HEK293 (cell line): ENCODE data around the gene CMIP.

ENCODE experiments used
- CTCF ChIA-PET: fragments of 350-600 bp; formaldehyde crosslinking; extraction: SDS; loops from one replicate; lab custom pipeline; 2021; ENCODE audit warnings: antibody characterized with exemption; lab: Yijun Ruan, JAX
- POLR2A ChIA-PET: fragments of 300-600 bp; formaldehyde crosslinking; extraction: SDS; loops from one replicate; lab custom pipeline; 2020; ENCODE audit warnings: antibody characterized with exemption, inconsistent platforms; lab: Yijun Ruan, JAX
- H3K27ac ChIP-seq: fragments of 200-500 bp; sonication (Bioruptor generic); 2 replicates; pipeline ENCODE4 v1.5.1; 2014; ENCODE audit warnings: low read depth, low read length, control low read depth, inconsistent platforms; ENCODE audit errors: extremely low read depth
- H3K36me3 ChIP-seq, 2 experiments: fragments of 200-500 bp in 1 of 2; sonication (Bioruptor generic) in 1 of 2; 1 replicate in 1 of 2; 2 replicates in 1 of 2; pipeline ENCODE4 v1.5.1; 2014 to 2017; ENCODE audit warnings: inconsistent platforms in 2 of 2, low read length in 2 of 2; ENCODE audit not compliant: control insufficient read depth in 2 of 2, insufficient read depth in 1 of 2
- H3K4me1 ChIP-seq: fragments of 200-500 bp; sonication (Bioruptor generic); 2 replicates; pipeline ENCODE4 v1.5.1; 2014; ENCODE audit warnings: mild to moderate bottlenecking, low read length, inconsistent platforms; ENCODE audit not compliant: control insufficient read depth, insufficient read depth
- H3K4me3 ChIP-seq: 2 replicates; pipeline ENCODE4 v1.5.1; 2011; ENCODE audit warnings: low read depth, mild to moderate bottlenecking, control low read depth, low read length, moderate library complexity
- H3K9me3 ChIP-seq: fragments of 200-500 bp; sonication (Bioruptor generic); 2 replicates; pipeline ENCODE4 v1.5.1; 2014; ENCODE audit warnings: low read depth, low read length, inconsistent platforms; ENCODE audit not compliant: control insufficient read depth, insufficient read depth
- CTCF ChIP-seq: fragments of 450-650 bp; formaldehyde crosslinking; IDR thresholded peaks from 2 replicates; pipeline ENCODE4 v1.5.1; 2016; ENCODE audit warnings: missing biosample characterization, missing genetic modification characterization
- HOXD13 ChIP-seq: sonication (generic); formaldehyde crosslinking; IDR thresholded peaks from 2 replicates; pipeline ENCODE4 v1.8.0; 2022; ENCODE audit warnings: missing genetic modification reagents, borderline replicate concordance
- KLF16 ChIP-seq: fragments of 450-650 bp; formaldehyde crosslinking; IDR thresholded peaks from 2 replicates; pipeline ENCODE4 v1.5.1; 2017; ENCODE audit warnings: missing biosample characterization, missing genetic modification characterization
- OVOL3 ChIP-seq: fragments of 450-650 bp; formaldehyde crosslinking; IDR thresholded peaks from 2 replicates; pipeline ENCODE4 v1.5.1; 2016; ENCODE audit warnings: missing biosample characterization, missing genetic modification characterization
- SCRT2 ChIP-seq: fragments of 450-650 bp; formaldehyde crosslinking; IDR thresholded peaks from 2 replicates; pipeline ENCODE4 v1.5.1; 2016; ENCODE audit warnings: missing biosample characterization, missing genetic modification characterization
- SP2 ChIP-seq: fragments of 450-650 bp; formaldehyde crosslinking; IDR thresholded peaks from 2 replicates; pipeline ENCODE4 v1.5.1; 2016; ENCODE audit warnings: missing biosample characterization, missing genetic modification characterization
- ZBTB49 ChIP-seq: fragments of 450-650 bp; formaldehyde crosslinking; IDR thresholded peaks from 2 replicates; pipeline ENCODE4 v1.5.1; 2016; ENCODE audit warnings: missing biosample characterization, missing genetic modification characterization, low read depth
- ZFP3 ChIP-seq: fragments of 450-650 bp; formaldehyde crosslinking; IDR thresholded peaks from 2 replicates; pipeline ENCODE4 v1.5.1; 2016; ENCODE audit warnings: low read depth, missing biosample characterization, missing genetic modification characterization
- ZIC2 ChIP-seq: fragments of 450-650 bp; formaldehyde crosslinking; IDR thresholded peaks from 2 replicates; pipeline ENCODE4 v1.5.1; 2016; ENCODE audit warnings: missing biosample characterization, missing genetic modification characterization
- ZNF10 ChIP-seq: fragments of 450-650 bp; formaldehyde crosslinking; IDR thresholded peaks from 2 replicates; pipeline ENCODE4 v1.5.1; 2017; ENCODE audit warnings: missing biosample characterization, missing genetic modification characterization
- ZNF133 ChIP-seq: fragments of 450-650 bp; formaldehyde crosslinking; IDR thresholded peaks from 2 replicates; pipeline ENCODE4 v1.5.1; 2016; ENCODE audit warnings: missing biosample characterization, missing genetic modification characterization
- ZNF138 ChIP-seq: fragments of 450-650 bp; formaldehyde crosslinking; IDR thresholded peaks from 2 replicates; pipeline ENCODE4 v1.5.1; 2016; ENCODE audit warnings: missing biosample characterization, missing genetic modification characterization, borderline replicate concordance
- ZNF140 ChIP-seq: fragments of 450-650 bp; formaldehyde crosslinking; IDR thresholded peaks from 2 replicates; pipeline ENCODE4 v1.5.1; 2016; ENCODE audit warnings: missing biosample characterization, missing genetic modification characterization
- ZNF184 ChIP-seq: fragments of 450-650 bp; IDR thresholded peaks from 2 replicates; pipeline ENCODE4 v1.5.1; 2018; ENCODE audit warnings: missing biosample characterization, mild to moderate bottlenecking, missing genetic modification characterization
- ZNF211 ChIP-seq: fragments of 450-650 bp; formaldehyde crosslinking; IDR thresholded peaks from 2 replicates; pipeline ENCODE4 v1.5.1; 2016; ENCODE audit warnings: low read depth, missing biosample characterization, missing genetic modification characterization
- ZNF48 ChIP-seq: fragments of 450-650 bp; formaldehyde crosslinking; IDR thresholded peaks from 2 replicates; pipeline ENCODE4 v1.5.1; 2016; ENCODE audit warnings: missing biosample characterization, missing genetic modification characterization
- ZNF600 ChIP-seq: fragments of 450-650 bp; formaldehyde crosslinking; IDR thresholded peaks from 2 replicates; pipeline ENCODE4 v1.5.1; 2016; ENCODE audit warnings: missing biosample characterization, missing genetic modification characterization
- ZNF624 ChIP-seq: fragments of 450-650 bp; formaldehyde crosslinking; IDR thresholded peaks from 2 replicates; pipeline ENCODE4 v1.5.1; 2017; ENCODE audit warnings: missing biosample characterization, missing genetic modification characterization
- ZNF747 ChIP-seq: fragments of 450-650 bp; formaldehyde crosslinking; IDR thresholded peaks from 2 replicates; pipeline ENCODE4 v1.5.1; 2016; ENCODE audit warnings: missing biosample characterization, missing genetic modification characterization
- ZNF76 ChIP-seq: fragments of 450-650 bp; formaldehyde crosslinking; IDR thresholded peaks from 2 replicates; pipeline ENCODE4; 2016; ENCODE audit warnings: low read depth, missing biosample characterization, missing genetic modification characterization, borderline replicate concordance
- ZSCAN16 ChIP-seq: fragments of 450-650 bp; formaldehyde crosslinking; IDR thresholded peaks from 2 replicates; pipeline ENCODE4 v1.5.1; 2016; ENCODE audit warnings: missing biosample characterization, missing genetic modification characterization
- TF ChIP-seq, protein P1 (sequence below): fragments of 450-650 bp; formaldehyde crosslinking; IDR thresholded peaks from 2 replicates; pipeline ENCODE4 v1.5.1; 2016; ENCODE audit warnings: missing biosample characterization, missing genetic modification characterization

CMIP gene

GRCh38 chr16:81671738-81672597 is 227.4 kb downstream of the CMIP start:
- ChIA-PET CTCF (no interaction called here), POLR2A (no interaction called here)
- H3K36me3 ChIP-seq = peaks cover 0 to 27% of the 10 kb centered on the region in 2 experiments; a peak in 1 of 3 replicates
- TF ChIP-seq ZSCAN16 (tag by site-specific recombination) (no peak), SCRT2 (0 out of 2 replicates have a peak, but pooled peaks have one; percentile 26), ZNF10 (no peak)
- no peak overlapping the region for H3K4me3 ChIP-seq
- H3K9me3 ChIP-seq = no peaks in the 10 kb centered on the region
- no peaks in the 10 kb centered on the region for H3K4me1 ChIP-seq
- no peak overlapping the region for H3K27ac ChIP-seq

GRCh38 chr16:81673432-81673831 is 228.8 kb downstream of the CMIP start:
- POLR2A ChIA-PET = no interaction called here
- H3K36me3 ChIP-seq = peaks cover 0 to 33% of the 10 kb centered on the region in 2 experiments; a peak in 1 of 3 replicates
- TF ChIP-seq, protein P1, sequence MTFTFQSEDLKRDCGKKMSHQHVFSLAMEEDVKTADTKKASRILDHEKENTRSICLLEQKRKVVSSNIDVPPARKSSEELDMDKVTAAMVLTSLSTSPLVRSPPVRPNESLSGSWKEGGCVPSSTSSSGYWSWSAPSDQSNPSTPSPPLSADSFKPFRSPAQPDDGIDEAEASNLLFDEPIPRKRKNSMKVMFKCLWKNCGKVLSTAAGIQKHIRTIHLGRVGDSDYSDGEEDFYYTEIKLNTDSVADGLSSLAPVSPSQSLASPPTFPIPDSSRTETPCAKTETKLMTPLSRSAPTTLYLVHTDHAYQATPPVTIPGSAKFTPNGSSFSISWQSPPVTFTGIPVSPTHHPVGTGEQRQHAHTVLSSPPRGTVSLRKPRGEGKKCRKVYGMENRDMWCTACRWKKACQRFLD (tag by site-specific recombination) = no peak
- TF ChIP-seq ZNF600 (tag by site-specific recombination) = 0 out of 2 replicates have a peak, but pooled peaks have one; percentile 48
- TF ChIP-seq ZNF140 = no peak
- peak; percentile 33 for TF ChIP-seq ZIC2
- no peak overlapping the region for H3K27ac ChIP-seq
- CTCF ChIA-PET = interaction anchor here (0.6 to 0.7 kb wide), 2 partner anchors 20 to 364 kb away, joined by 3 to 4 read pairs; no protein-coding TSS in a partner anchor
- H3K4me3 ChIP-seq = no peak overlapping the region
- no peaks in the 10 kb centered on the region for H3K9me3 ChIP-seq
- H3K4me1 ChIP-seq = no peaks in the 10 kb centered on the region

GRCh38 chr16:81675662-81676061 is 231.1 kb downstream of the CMIP start:
- H3K4me1 ChIP-seq = no peaks in the 10 kb centered on the region
- no peak overlapping the region for H3K27ac ChIP-seq
- no peak overlapping the region for H3K4me3 ChIP-seq
- no peaks in the 10 kb centered on the region for H3K9me3 ChIP-seq
- ChIA-PET POLR2A (no interaction called here), CTCF (no interaction called here)
- H3K36me3 ChIP-seq = peaks cover 0 to 42% of the 10 kb centered on the region in 2 experiments; a peak in 1 of 3 replicates
- TF ChIP-seq, protein P1 (tag by site-specific recombination) = no peak
- TF ChIP-seq ZNF48 (tag by site-specific recombination) (no peak), HOXD13 (CRISPR knock-in tag) (no peak), ZFP3 (no peak), SP2 (tag by site-specific recombination) (no peak), ZNF133 (no peak), ZBTB49 (no peak), ZNF624 (tag by site-specific recombination) (no peak), OVOL3 (tag by site-specific recombination) (no peak), KLF16 (tag by site-specific recombination) (no peak), ZNF138 (tag by site-specific recombination) (no peak), ZNF211 (tag by site-specific recombination) (no peak), CTCF (no peak), ZNF184 (no peak), ZNF747 (tag by site-specific recombination) (no peak), ZNF10 (no peak), ZNF76 (no peak)
